Endothelial cell of umbilical vein (primary cell): ENCODE data around the gene TNFAIP8L3.

Source experiments
- CTCF ChIP-seq, 2 donors: IDR thresholded peaks; 1 replicate in 1 of 2; 2 replicates in 1 of 2; pipeline ENCODE4 v1.5.1; 2011; ENCODE audit warnings: low read length in 2 of 2, mild to moderate bottlenecking in 2 of 2, moderate library complexity in 2 of 2, control low read depth in 1 of 2, inconsistent platforms in 1 of 2, low read depth in 1 of 2; ENCODE audit not compliant: insufficient read depth in 1 of 2; ENCODE audit errors: extremely low read depth in 1 of 2
- POLR2AphosphoS5 ChIP-seq: IDR thresholded peaks from 2 replicates; pipeline ENCODE4 v1.6.1; 2012; ENCODE audit warnings: low read depth, mild to moderate bottlenecking, control low read depth, low read length, moderate library complexity; ENCODE audit not compliant: insufficient read depth

GRCh38 chr15:51137024-51137423 lies 42.3 kb upstream of the TNFAIP8L3 start:
- no peak for TF ChIP-seq CTCF (IDR thresholded peaks at IDR 0.05; ENCODE audit: extremely low read depth in 1 of 2, insufficient read depth in 1 of 2, low read depth in 1 of 2, low read length in 2 of 2)
- TF ChIP-seq POLR2AphosphoS5 = no peak
